CD4-positive, alpha-beta T cell treated with Interleukin-15 for 4 hours (primary cell): ENCODE data around the gene ATF2.

Source experiments
- DNase-seq: peaks from one replicate; pipeline ENCODE4 v3.0.0-alpha.2; 2020; ENCODE audit warnings: low spot score

ATF2 gene

DNA sequence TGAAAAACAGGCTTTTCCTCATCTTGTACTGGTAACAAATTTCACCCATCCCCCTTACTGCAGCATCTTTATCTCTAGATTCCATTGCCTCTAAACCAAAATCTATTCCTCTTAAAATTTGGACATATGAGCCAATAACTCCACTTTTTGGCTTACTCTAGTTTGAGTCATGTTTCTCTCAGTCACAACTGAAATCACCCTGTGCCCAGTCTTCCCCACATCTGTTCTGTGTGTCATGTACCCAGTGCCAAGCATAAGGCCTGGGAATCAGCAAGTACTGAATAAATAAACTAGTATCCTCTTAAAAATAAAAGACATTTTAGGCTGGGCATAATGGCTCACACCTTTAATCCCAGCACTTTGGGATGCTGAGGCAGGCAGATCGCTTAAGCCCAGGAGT lies 142.1 kb downstream of the ATF2 start:
- no peak for DNase-seq

DNA sequence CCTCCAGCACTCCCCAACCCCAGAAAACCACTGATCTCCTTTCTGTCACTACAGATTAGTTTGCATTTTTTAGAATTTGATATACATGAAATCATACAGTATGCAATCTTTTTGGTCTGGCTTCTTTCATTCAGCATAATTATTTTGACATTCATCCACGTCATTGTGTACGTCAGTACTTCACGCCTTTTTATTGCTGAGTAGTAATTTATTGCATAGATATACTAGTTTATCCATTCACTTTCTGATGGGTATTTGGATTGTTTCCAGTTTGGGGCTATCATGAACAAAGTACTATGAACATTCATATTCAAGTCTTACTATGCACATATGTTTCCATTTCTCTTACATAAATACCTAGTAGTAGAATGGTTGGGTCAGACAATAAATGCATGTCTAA lies 142.8 kb downstream of the ATF2 start:
- no peak for DNase-seq

GRCh38 chr2:175022923-175023322 lies 145.1 kb downstream of the ATF2 start:
- DNase-seq, result no peak
